GM06990 (cell line): ENCODE results near the gene PODN.

Source experiments
- DNase-seq: peaks from one replicate; pipeline ENCODE4 v3.0.0-alpha.2; 2011; ENCODE audit not compliant: insufficient read length; ENCODE audit errors: extremely low read depth
- H3K27me3 ChIP-seq: replicated peaks from 2 replicates; pipeline ENCODE4 v1.6.0; 2011; ENCODE audit warnings: low read length; ENCODE audit not compliant: control insufficient read depth, insufficient read depth
- H3K36me3 ChIP-seq: 2 replicates; pipeline ENCODE4 v1.5.1; 2011; ENCODE audit warnings: low read length; ENCODE audit not compliant: control insufficient read depth, insufficient read depth
- H3K4me3 ChIP-seq: replicated peaks from 2 replicates; pipeline ENCODE4 v1.5.1; 2011; ENCODE audit warnings: low read depth, mild to moderate bottlenecking, control low read depth, low read length
- CTCF ChIP-seq: IDR thresholded peaks from 2 replicates; pipeline ENCODE4 v1.5.1; 2011; ENCODE audit warnings: low read length, control low read depth, mild to moderate bottlenecking, inconsistent platforms; ENCODE audit not compliant: insufficient read depth, poor library complexity, severe bottlenecking

Gene PODN

GRCh38 chr1:53110370-53111072, 48.5 kb downstream of the PODN start:
- no peak for TF ChIP-seq CTCF
- DNase-seq: no peak
- Histone ChIP-seq H3K36me3 (no peaks in the 10 kb centered on the region), H3K27me3 (no peaks in the 10 kb centered on the region), H3K4me3 (no peak overlapping the region)

- DNase-seq: no peak
- no peaks in the 10 kb centered on the region for H3K36me3 ChIP-seq
- no peak overlapping the region for H3K4me3 ChIP-seq
- TF ChIP-seq CTCF: no peak
- no peaks in the 10 kb centered on the region for H3K27me3 ChIP-seq
Measured at GRCh38 chr1:53111073-53111556, 49.1 kb downstream of the PODN start.

GRCh38 chr1:53111693-53112092, 49.7 kb downstream of the PODN start:
- DNase-seq: no peak
- Histone ChIP-seq H3K36me3 (no peaks in the 10 kb centered on the region), H3K27me3 (no peaks in the 10 kb centered on the region), H3K4me3 (no peak overlapping the region)
- no peak for TF ChIP-seq CTCF

- H3K4me3 ChIP-seq: no peak overlapping the region
- H3K27me3 ChIP-seq: no peaks in the 10 kb centered on the region
- TF ChIP-seq CTCF: no peak
- DNase-seq: no peak
- H3K36me3 ChIP-seq: no peaks in the 10 kb centered on the region
Measured at GRCh38 chr1:53112271-53112774, 50.3 kb downstream of the PODN start.

GRCh38 chr1:53112861-53113260, 50.8 kb downstream of the PODN start:
- DNase-seq: no peak
- Histone ChIP-seq H3K27me3 (no peaks in the 10 kb centered on the region), H3K4me3 (no peak overlapping the region), H3K36me3 (no peaks in the 10 kb centered on the region)
- TF ChIP-seq CTCF: no peak
